HG03159 (cell line): ENCODE measurements around the gene CBY1.

Source experiments
- ATAC-seq: cut with Tn5 transposase; IDR thresholded peaks from one replicate; pipeline ENCODE4 v1.9.1; 2021; ENCODE audit warnings: mild to moderate bottlenecking, moderate library complexity; ENCODE audit not compliant: unreplicated experiment

CBY1 gene

DNA sequence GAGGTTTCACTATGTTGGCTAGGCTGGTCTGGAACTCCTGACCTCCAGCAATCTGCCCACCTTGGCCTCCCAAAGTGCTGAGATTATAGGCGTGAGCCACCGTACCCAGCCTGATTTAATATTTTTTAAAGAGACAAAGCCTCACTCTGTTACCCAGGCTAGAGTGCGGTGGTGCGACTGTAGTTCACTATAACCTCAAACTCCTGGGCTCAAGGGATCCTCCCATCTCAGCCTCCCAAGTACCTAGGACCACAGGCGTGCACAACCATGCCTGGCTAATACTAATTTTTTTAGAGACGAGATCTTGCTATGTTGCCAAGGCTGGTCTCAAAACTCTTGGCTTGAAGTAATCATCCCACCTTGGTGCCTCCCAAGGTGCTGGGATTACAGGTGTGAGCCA lies 62.8 kb downstream of the CBY1 start:
- no peak for ATAC-seq

DNA sequence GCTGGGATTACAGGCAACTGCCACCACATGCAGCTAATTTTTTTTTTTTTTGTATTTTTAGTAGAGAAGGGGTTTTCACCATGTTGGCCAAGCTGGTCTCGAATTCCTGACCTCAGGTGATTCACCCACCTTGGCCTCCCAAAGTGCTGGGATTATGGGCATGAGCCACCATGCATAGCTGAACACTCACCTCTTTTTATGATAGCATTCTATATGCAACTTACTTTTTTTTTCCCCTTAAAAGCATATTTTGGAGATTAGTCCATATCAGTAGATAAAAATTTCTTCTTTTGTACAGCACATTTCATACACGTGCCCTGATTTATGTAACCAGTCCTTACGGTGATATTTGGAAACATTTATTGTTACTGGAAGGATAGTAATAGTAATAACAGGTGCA lies 63.9 kb downstream of the CBY1 start:
- no peak for ATAC-seq

- no peak for ATAC-seq
Measured at GRCh38 chr22:38721551-38721950, 65.1 kb downstream of the CBY1 start.
